T-cell (primary cell): ENCODE measurements around the gene PKIB. TPM values are rescaled to one million over a fixed set of nuclear protein-coding genes. Genes with fewer than 3 reads are reported as not detected.

ENCODE experiments used
- ATAC-seq, 4 experiments: fragments of 200-7000 bp in 3 of 4; fragments of 150-1000 bp in 1 of 4; cut with Tn5 transposase; replicated peaks in 1 of 4; 1 replicate in 3 of 4; 2 replicates in 1 of 4; pipeline ENCODE4 v1.10.0; 2021; ENCODE audit warnings: moderate library complexity in 3 of 4, mild to moderate bottlenecking in 2 of 4, moderate number of reproducible peaks in 1 of 4
- CTCF ChIA-PET, 2 donors: fragments of 300-600 bp; sonication (Branson Sonifier 250); formaldehyde crosslinking; loops; one replicate each; lab custom pipeline; 2022; ENCODE audit warnings: antibody characterized with exemption in 2 of 2; lab: Charles Lee
- POLR2A ChIA-PET, 2 donors: fragments of 300-600 bp; sonication (Branson Sonifier 250); formaldehyde crosslinking; loops; one replicate each; lab custom pipeline; 2022; ENCODE audit warnings: antibody characterized with exemption in 2 of 2; lab: Charles Lee
- DNase-seq, 35 experiments: peaks; one replicate each; pipeline versions ENCODE4 v3.0.0 to v3.0.0-alpha.2; 2013 to 2023
- H3K27ac ChIP-seq: one replicate; pipeline ENCODE4 v1.5.1; 2013; ENCODE audit warnings: low read length
- H3K27me3 ChIP-seq, 2 experiments: replicated peaks in 1 of 2; 1 replicate in 1 of 2; 2 replicates in 1 of 2; pipeline versions ENCODE4 v1.6.1 to v1.7.0; 2013; ENCODE audit warnings: low read length in 1 of 2, mixed read lengths in 1 of 2; ENCODE audit not compliant: control insufficient read depth in 2 of 2, insufficient read depth in 2 of 2; ENCODE audit errors: extremely low read depth in 1 of 2
- H3K36me3 ChIP-seq, 2 donors: 1 replicate in 1 of 2; 2 replicates in 1 of 2; pipeline versions ENCODE4 v1.6.1 to v1.7.0; 2013; ENCODE audit warnings: low read length in 1 of 2; ENCODE audit not compliant: control insufficient read depth in 2 of 2, insufficient read depth in 1 of 2; ENCODE audit errors: extremely low read depth in 1 of 2
- H3K4me1 ChIP-seq, 2 experiments: 1 replicate in 1 of 2; 2 replicates in 1 of 2; pipeline versions ENCODE4 v1.6.1 to v1.7.0; 2013; ENCODE audit warnings: low read length in 2 of 2, mixed read lengths in 1 of 2; ENCODE audit not compliant: insufficient read depth in 2 of 2, control insufficient read depth in 1 of 2; ENCODE audit errors: extremely low read depth in 1 of 2
- H3K4me3 ChIP-seq, 2 donors: 1 replicate in 1 of 2; 2 replicates in 1 of 2; pipeline versions ENCODE4 v1.5.1 to v1.7.0; 2013; ENCODE audit warnings: mild to moderate bottlenecking in 2 of 2, low read length in 1 of 2, moderate library complexity in 1 of 2; ENCODE audit not compliant: control insufficient read depth in 1 of 2; ENCODE audit errors: extremely low read depth in 1 of 2
- H3K9me3 ChIP-seq: 2 replicates; pipeline ENCODE4 v1.7.0; 2013
- H3K27ac Mint-ChIP-seq, 2 donors: one replicate each; pipeline ENCODE4 v1.8.0; 2020 to 2021; ENCODE audit warnings: mild to moderate bottlenecking in 2 of 2, mixed read lengths in 2 of 2
- H3K27me3 Mint-ChIP-seq, 2 donors: one replicate each; pipeline ENCODE4 v1.8.0; 2021 to 2022; ENCODE audit warnings: mixed read lengths in 2 of 2
- H3K36me3 Mint-ChIP-seq: one replicate; pipeline ENCODE4 v1.8.0; 2021; ENCODE audit warnings: mixed read lengths
- H3K4me1 Mint-ChIP-seq, 3 donors: one replicate each; pipeline ENCODE4 v1.8.0; 2020 to 2022; ENCODE audit warnings: mixed read lengths in 3 of 3, mild to moderate bottlenecking in 1 of 3
- H3K4me3 Mint-ChIP-seq, 3 donors: one replicate each; pipeline ENCODE4 v1.8.0; 2020 to 2022; ENCODE audit warnings: mild to moderate bottlenecking in 3 of 3, mixed read lengths in 3 of 3, moderate library complexity in 3 of 3
- H3K9me3 Mint-ChIP-seq, 3 donors: one replicate each; pipeline ENCODE4 v1.8.0; 2020 to 2022; ENCODE audit warnings: mixed read lengths in 3 of 3
- WGBS: methylation state at CpG from one replicate; pipeline ENCODE4 v1.1.5; 2013; ENCODE audit warnings: missing lambda C conversion rate; ENCODE audit not compliant: insufficient coverage; 5-methylcytosine and 5-hydroxymethylcytosine counted together
- total RNA-seq, 35 experiments: library from RNA in 6 of 35; stranded (reverse) in 6 of 35; fragments of 120-200 nt in 1 of 35; gene quantifications; one replicate each; pipeline versions ENCODE4 v1.2.1 to v1.2.4 and lab custom pipeline; 2013 to 2026

The PKIB gene
- total RNA-seq, 5 donors from 2014 or later (not counting 1 experiment from before 2014, with no cell fraction given) = 0.47 to 2.1 (median 1.1) TPM

- H3K4me1 ChIP-seq = no peaks in the 10 kb centered on the region
- POLR2A ChIA-PET = no interaction called here
- ATAC-seq (no peak), DNase-seq (no peak)
- H3K27ac ChIP-seq = no peak overlapping the region
- H3K27me3 ChIP-seq = peaks cover 0 to 8% of the 10 kb centered on the region in 2 experiments
- H3K4me3 ChIP-seq = no peak overlapping the region
- Mint-ChIP-seq H3K4me1 (no peaks in the 10 kb centered on the region), H3K36me3 (no peaks in the 10 kb centered on the region), H3K4me3 (no peak overlapping the region), H3K27ac (no peak overlapping the region), H3K27me3 (peaks cover 5 to 23% of the 10 kb centered on the region in 2 donors), H3K9me3 (peaks cover 0 to 12% (median 9%) of the 10 kb centered on the region in 3 donors)
- WGBS = 81% methylated on average over 2 of the region's 3 CpGs
- no peaks in the 10 kb centered on the region for H3K9me3 ChIP-seq
- H3K36me3 ChIP-seq = no peaks in the 10 kb centered on the region
- CTCF ChIA-PET = no interaction called here
These were observed 41.4 kb upstream of the PKIB start for GRCh38 chr6:122568797-122569221.

- Histone ChIP-seq H3K36me3 (no peaks in the 10 kb centered on the region), H3K4me1 (no peaks in the 10 kb centered on the region), H3K27me3 (peaks cover 0 to 8% of the 10 kb centered on the region in 2 experiments), H3K27ac (no peak overlapping the region), H3K9me3 (no peaks in the 10 kb centered on the region), H3K4me3 (no peak overlapping the region)
- Mint-ChIP-seq H3K4me3 (no peak overlapping the region), H3K36me3 (no peaks in the 10 kb centered on the region), H3K27ac (no peak overlapping the region), H3K9me3 (peaks cover 3 to 15% (median 9%) of the 10 kb centered on the region in 3 donors), H3K27me3 (peaks cover 5 to 21% of the 10 kb centered on the region in 2 donors), H3K4me1 (no peaks in the 10 kb centered on the region)
- no peak for ATAC-seq
- CTCF ChIA-PET = no interaction called here
- WGBS = 83% methylated on average over 5 of the region's 6 CpGs
- DNase-seq = no peak
- POLR2A ChIA-PET = no interaction called here
These were observed 40.9 kb upstream of the PKIB start for GRCh38 chr6:122569230-122569771.

GRCh38 chr6:122571888-122572287 lies 38.3 kb upstream of the PKIB start:
- Histone ChIP-seq H3K9me3 (no peaks in the 10 kb centered on the region), H3K4me3 (no peak overlapping the region), H3K27ac (no peak overlapping the region), H3K36me3 (no peaks in the 10 kb centered on the region), H3K27me3 (peaks cover 0 to 8% of the 10 kb centered on the region in 2 experiments), H3K4me1 (no peaks in the 10 kb centered on the region)
- POLR2A ChIA-PET = interaction anchor here in 1 of 2 donors (0.7 kb wide), 1 partner anchor 718 kb away, joined by 3 read pairs; no protein-coding TSS in a partner anchor
- Mint-ChIP-seq H3K4me3 (no peak overlapping the region), H3K27me3 (peaks cover 5 to 17% of the 10 kb centered on the region in 2 donors), H3K4me1 (no peaks in the 10 kb centered on the region), H3K27ac (no peak overlapping the region), H3K9me3 (peaks cover 11 to 23% (median 22%) of the 10 kb centered on the region in 3 donors), H3K36me3 (no peaks in the 10 kb centered on the region)
- ATAC-seq (no peak), DNase-seq (no peak)
- WGBS = no CpG with 5 or more reads among the region's 2 CpGs
- CTCF ChIA-PET = no interaction called here

- Mint-ChIP-seq H3K9me3 (peaks cover 19 to 40% (median 26%) of the 10 kb centered on the region in 3 donors), H3K4me1 (no peaks in the 10 kb centered on the region), H3K4me3 (no peak overlapping the region), H3K27ac (no peak overlapping the region), H3K27me3 (no peaks in the 10 kb centered on the region), H3K36me3 (no peaks in the 10 kb centered on the region)
- Histone ChIP-seq H3K4me3 (no peak overlapping the region), H3K9me3 (no peaks in the 10 kb centered on the region), H3K4me1 (no peaks in the 10 kb centered on the region), H3K36me3 (no peaks in the 10 kb centered on the region), H3K27ac (no peak overlapping the region), H3K27me3 (no peaks in the 10 kb centered on the region)
- CTCF ChIA-PET = no interaction called here
- no CpG with 5 or more reads among the region's 2 CpGs for WGBS
- POLR2A ChIA-PET = no interaction called here
- DNase-seq = no peak
- no peak for ATAC-seq
These were observed 33.3 kb upstream of the PKIB start for GRCh38 chr6:122576888-122577287.

- ChIA-PET POLR2A (no interaction called here), CTCF (no interaction called here)
- Mint-ChIP-seq H3K27me3 (no peaks in the 10 kb centered on the region), H3K27ac (no peak overlapping the region), H3K4me1 (no peaks in the 10 kb centered on the region), H3K4me3 (no peak overlapping the region), H3K36me3 (no peaks in the 10 kb centered on the region), H3K9me3 (peaks cover 13 to 40% (median 17%) of the 10 kb centered on the region in 3 donors)
- ATAC-seq = no peak
- H3K27ac ChIP-seq = no peak overlapping the region
- H3K36me3 ChIP-seq = no peaks in the 10 kb centered on the region
- H3K4me3 ChIP-seq = no peak overlapping the region
- no peaks in the 10 kb centered on the region for H3K27me3 ChIP-seq
- WGBS = 100% methylated on average over 1 of the region's 1 CpG
- H3K9me3 ChIP-seq = no peaks in the 10 kb centered on the region
- DNase-seq = no peak
- H3K4me1 ChIP-seq = no peaks in the 10 kb centered on the region
These were observed 31.2 kb upstream of the PKIB start for GRCh38 chr6:122578961-122579360.

- H3K27me3 ChIP-seq = no peaks in the 10 kb centered on the region
- CTCF ChIA-PET = interaction anchor here in 1 of 2 donors (0.6 kb wide), 1 partner anchor 72 kb away, joined by 3 read pairs; no protein-coding TSS in a partner anchor
- H3K27ac ChIP-seq = no peak overlapping the region
- H3K27me3 Mint-ChIP-seq = no peaks in the 10 kb centered on the region
- H3K4me3 ChIP-seq = no peak overlapping the region
- WGBS = no CpG with 5 or more reads among the region's 3 CpGs
- POLR2A ChIA-PET = no interaction called here
- ATAC-seq = no peak
- H3K36me3 ChIP-seq = no peaks in the 10 kb centered on the region
- no peaks in the 10 kb centered on the region for H3K36me3 Mint-ChIP-seq
- no peaks in the 10 kb centered on the region for H3K9me3 ChIP-seq
- H3K4me3 Mint-ChIP-seq = no peak overlapping the region
- no peaks in the 10 kb centered on the region for H3K4me1 ChIP-seq
- H3K9me3 Mint-ChIP-seq = peaks cover 9 to 24% (median 13%) of the 10 kb centered on the region in 3 donors
- DNase-seq = no peak
- H3K4me1 Mint-ChIP-seq = no peaks in the 10 kb centered on the region
- no peak overlapping the region for H3K27ac Mint-ChIP-seq
These were observed 29.5 kb upstream of the PKIB start for GRCh38 chr6:122580737-122581136.
